Peyer's patch (tissue), 4 donors: ENCODE data around the gene BCAN.

Source experiments
- POLR2A ChIP-seq, 2 donors: fragments of 450-650 bp; IDR thresholded peaks; one replicate each; pipeline ENCODE4 v1.5.1; 2017; ENCODE audit warnings: antibody characterized with exemption in 2 of 2, mild to moderate bottlenecking in 2 of 2, moderate library complexity in 2 of 2
- TF ChIP-seq, protein P1 (sequence below), 6 experiments: fragments of 450-650 bp in 4 of 6; fragments of 200-600 bp in 2 of 6; sonication (generic) in 1 of 6; IDR thresholded peaks; one replicate each; pipeline ENCODE4 v1.5.1; 2017 to 2019; ENCODE audit warnings: antibody characterized with exemption in 6 of 6, mild to moderate bottlenecking in 3 of 6, moderate library complexity in 1 of 6

DNA sequence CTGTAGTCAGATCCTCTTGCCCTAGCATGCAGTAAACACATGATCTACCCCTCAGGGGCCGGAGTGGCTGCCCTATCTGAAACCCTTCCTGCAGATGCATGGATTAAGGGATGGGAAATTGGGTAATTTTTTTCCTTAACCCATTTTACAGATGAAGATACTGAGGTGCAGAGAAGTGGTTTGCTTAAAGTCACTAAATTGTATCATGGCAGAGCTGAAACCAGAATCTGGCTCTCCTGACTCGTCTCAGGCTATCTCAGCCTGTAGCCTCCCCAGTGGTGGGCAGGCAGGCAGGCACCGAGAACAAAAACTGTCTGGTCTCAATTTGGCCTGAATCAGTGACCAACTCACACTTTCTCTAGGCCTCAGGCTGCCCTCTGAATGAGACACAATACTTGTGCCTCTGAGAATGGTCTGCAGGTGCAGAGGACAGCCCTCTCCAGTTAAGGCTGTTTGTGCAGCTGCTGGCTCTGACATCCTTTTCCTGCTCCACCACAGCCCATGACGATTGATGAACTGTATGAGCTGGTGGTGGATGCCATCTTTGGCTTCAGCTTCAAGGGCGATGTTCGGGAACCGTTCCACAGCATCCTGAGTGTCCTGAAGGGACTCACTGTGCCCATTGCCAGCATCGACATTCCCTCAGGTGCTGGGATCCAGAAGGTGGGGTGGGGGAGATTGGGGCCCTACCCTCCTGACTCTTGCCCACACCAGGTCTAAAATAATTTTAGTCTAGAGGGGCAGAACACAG lies 48.8 kb upstream of the BCAN start:
- TF ChIP-seq, protein P1, sequence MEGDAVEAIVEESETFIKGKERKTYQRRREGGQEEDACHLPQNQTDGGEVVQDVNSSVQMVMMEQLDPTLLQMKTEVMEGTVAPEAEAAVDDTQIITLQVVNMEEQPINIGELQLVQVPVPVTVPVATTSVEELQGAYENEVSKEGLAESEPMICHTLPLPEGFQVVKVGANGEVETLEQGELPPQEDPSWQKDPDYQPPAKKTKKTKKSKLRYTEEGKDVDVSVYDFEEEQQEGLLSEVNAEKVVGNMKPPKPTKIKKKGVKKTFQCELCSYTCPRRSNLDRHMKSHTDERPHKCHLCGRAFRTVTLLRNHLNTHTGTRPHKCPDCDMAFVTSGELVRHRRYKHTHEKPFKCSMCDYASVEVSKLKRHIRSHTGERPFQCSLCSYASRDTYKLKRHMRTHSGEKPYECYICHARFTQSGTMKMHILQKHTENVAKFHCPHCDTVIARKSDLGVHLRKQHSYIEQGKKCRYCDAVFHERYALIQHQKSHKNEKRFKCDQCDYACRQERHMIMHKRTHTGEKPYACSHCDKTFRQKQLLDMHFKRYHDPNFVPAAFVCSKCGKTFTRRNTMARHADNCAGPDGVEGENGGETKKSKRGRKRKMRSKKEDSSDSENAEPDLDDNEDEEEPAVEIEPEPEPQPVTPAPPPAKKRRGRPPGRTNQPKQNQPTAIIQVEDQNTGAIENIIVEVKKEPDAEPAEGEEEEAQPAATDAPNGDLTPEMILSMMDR (IDR thresholded peaks at IDR 0.05), result no peak
- TF ChIP-seq POLR2A (IDR thresholded peaks at IDR 0.05), result no peak
